Measurements from ENCODE around the gene TEKT1. TPM values are rescaled to one million over a fixed set of nuclear protein-coding genes. Genes with fewer than 3 reads are reported as not detected.

TEKT1 gene
- total RNA-seq, 1 experiment from 2014 or later: not detected

DNA sequence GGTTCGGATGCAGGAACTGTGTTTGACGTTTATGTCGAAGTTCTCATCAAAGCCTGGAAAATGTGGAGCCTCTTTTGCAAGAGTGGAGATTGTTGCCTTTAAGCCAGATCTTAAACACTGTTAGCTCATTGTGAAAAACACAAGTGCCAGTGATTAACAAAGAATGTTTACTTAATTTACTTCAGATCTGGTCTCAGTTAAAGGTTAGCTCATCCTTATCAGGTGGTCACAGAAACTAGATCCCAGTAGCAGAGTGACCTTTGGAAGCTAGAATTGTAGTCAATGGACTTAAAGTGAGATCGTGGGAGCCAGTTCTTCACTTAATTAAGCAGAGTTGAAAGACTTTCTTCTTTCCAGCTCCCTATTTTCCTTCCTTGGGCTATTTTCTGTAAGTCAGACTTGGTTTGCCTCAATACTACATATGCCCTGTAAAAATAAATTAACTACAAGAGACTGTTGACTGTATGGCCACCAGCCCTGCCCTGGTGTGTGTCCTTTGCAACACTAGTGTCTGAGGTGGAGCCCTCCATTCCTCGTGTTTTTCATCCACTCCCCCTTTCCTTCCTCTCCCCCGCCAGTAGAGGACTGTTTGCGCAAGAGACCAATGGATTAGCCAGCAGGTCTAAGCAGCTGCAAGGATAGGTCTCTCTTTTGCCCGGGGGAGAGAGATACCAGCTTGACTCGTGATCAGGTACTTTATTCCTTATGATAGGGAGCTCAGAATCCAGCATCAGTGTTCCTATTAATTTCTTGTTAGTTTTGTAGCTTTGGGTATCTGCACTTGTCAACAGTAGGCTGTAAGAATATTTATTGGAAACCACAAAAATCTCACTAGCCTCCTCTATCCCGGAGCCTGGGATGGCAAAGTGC is 35.3 kb downstream of the TEKT1 start:
- TSS peak; percentile 79 for BruUV-seq (replicated peaks)
- Mint-ChIP-seq H3K36me3 (ENCODE audit: insufficient read depth, unreplicated experiment) (no peaks in the 10 kb centered on the region), H3K4me3 (ENCODE audit: unreplicated experiment) (peak overlapping the region; percentile 46), H3K27ac (ENCODE audit: unreplicated experiment) (peak overlapping the region; percentile 78), H3K4me1 (ENCODE audit: low read depth, unreplicated experiment) (peaks cover 7% of the 10 kb centered on the region), H3K27me3 (ENCODE audit: insufficient read depth, unreplicated experiment) (no peaks in the 10 kb centered on the region), H3K9me3 (ENCODE audit: unreplicated experiment) (no peaks in the 10 kb centered on the region)
- POLR2A ChIA-PET: interaction anchor here (0.6 to 1.1 kb wide), 2 partner anchors 9 to 96 kb away, joined by 3 to 4 read pairs; no protein-coding TSS in a partner anchor
- no peaks in the 10 kb centered on the region for H3K36me3 ChIP-seq (ENCODE audit: control insufficient read depth, insufficient read depth, low read length)
- DNase-seq: peak; percentile 51 to 72
- no peak overlapping the region for H3K4me3 ChIP-seq (ENCODE audit: low read depth, low read length)
- intact Hi-C loops (cut with micrococcal nuclease; ENCODE audit: unreplicated experiment): no loop called here
- no peaks in the 10 kb centered on the region for H3K9me3 ChIP-seq
- H3K27me3 ChIP-seq (replicated peaks; ENCODE audit: control insufficient read depth, insufficient read depth, low read length): no peaks in the 10 kb centered on the region
- H3K4me1 ChIP-seq: peaks cover 30% of the 10 kb centered on the region
- CTCF ChIA-PET: interaction anchor here (0.8 to 0.9 kb wide), 2 partner anchors 9 to 219 kb away, joined by 3 to 5 read pairs; no protein-coding TSS in a partner anchor
- TF ChIP-seq, protein P1, sequence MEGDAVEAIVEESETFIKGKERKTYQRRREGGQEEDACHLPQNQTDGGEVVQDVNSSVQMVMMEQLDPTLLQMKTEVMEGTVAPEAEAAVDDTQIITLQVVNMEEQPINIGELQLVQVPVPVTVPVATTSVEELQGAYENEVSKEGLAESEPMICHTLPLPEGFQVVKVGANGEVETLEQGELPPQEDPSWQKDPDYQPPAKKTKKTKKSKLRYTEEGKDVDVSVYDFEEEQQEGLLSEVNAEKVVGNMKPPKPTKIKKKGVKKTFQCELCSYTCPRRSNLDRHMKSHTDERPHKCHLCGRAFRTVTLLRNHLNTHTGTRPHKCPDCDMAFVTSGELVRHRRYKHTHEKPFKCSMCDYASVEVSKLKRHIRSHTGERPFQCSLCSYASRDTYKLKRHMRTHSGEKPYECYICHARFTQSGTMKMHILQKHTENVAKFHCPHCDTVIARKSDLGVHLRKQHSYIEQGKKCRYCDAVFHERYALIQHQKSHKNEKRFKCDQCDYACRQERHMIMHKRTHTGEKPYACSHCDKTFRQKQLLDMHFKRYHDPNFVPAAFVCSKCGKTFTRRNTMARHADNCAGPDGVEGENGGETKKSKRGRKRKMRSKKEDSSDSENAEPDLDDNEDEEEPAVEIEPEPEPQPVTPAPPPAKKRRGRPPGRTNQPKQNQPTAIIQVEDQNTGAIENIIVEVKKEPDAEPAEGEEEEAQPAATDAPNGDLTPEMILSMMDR (IDR thresholded peaks at IDR 0.05; ENCODE audit: insufficient read depth in 1 of 2, low read depth in 1 of 2, low read length in 1 of 2, severe bottlenecking in 1 of 2, unreplicated experiment in 1 of 2): no peak

DNA sequence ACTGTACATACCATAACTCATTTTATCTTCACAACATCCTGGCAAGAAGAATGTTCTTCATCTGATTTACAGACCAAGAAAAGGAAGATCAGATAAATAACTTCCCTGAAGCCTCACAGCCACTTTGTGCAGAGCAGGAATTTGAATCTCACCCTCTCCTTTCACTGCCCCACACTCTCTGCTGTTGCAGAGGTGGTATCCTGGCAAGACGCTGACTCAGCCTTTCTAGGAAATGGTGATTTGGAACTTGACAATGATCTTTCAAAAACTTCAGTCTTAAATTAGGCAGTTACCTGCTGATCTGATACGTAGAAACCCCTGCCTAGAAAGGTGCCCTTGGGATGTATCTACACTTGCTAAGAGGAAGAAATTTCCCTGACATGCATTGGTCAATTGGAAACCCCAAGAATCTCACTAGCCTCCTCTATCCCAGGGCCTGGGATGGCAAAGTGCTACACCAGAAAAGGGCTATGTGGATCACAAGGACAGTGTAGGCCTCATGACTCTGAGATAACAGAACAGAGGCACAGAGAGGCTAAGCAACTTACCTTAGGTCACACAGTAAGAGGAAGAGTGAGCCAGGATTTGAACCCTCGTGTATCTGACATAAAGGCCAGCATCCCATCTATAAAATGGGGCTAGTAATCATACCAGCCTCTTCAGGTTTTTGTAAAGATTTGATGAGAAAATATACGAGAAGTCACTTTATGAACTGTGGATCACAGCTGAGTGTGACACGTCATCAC is 37.6 kb downstream of the TEKT1 start:
- TF ChIP-seq, protein P1 (IDR thresholded peaks at IDR 0.05; ENCODE audit: insufficient read depth in 1 of 2, low read depth in 1 of 2, low read length in 1 of 2, severe bottlenecking in 1 of 2, unreplicated experiment in 1 of 2): no peak
- Mint-ChIP-seq H3K27me3 (ENCODE audit: insufficient read depth, unreplicated experiment) (no peaks in the 10 kb centered on the region), H3K9me3 (ENCODE audit: unreplicated experiment) (no peaks in the 10 kb centered on the region), H3K36me3 (ENCODE audit: insufficient read depth, unreplicated experiment) (no peaks in the 10 kb centered on the region), H3K4me3 (ENCODE audit: unreplicated experiment) (no peak overlapping the region), H3K4me1 (ENCODE audit: low read depth, unreplicated experiment) (peaks cover 7% of the 10 kb centered on the region), H3K27ac (ENCODE audit: unreplicated experiment) (no peak overlapping the region)
- no peak for DNase-seq
- no TSS peak for BruUV-seq (replicated peaks)
- Histone ChIP-seq H3K4me1 (peaks cover 34% of the 10 kb centered on the region), H3K36me3 (ENCODE audit: control insufficient read depth, insufficient read depth, low read length) (no peaks in the 10 kb centered on the region), H3K4me3 (ENCODE audit: low read depth, low read length) (no peak overlapping the region), H3K9me3 (no peaks in the 10 kb centered on the region), H3K27me3 (replicated peaks; ENCODE audit: control insufficient read depth, insufficient read depth, low read length) (no peaks in the 10 kb centered on the region)
- CTCF ChIA-PET: no interaction called here
- intact Hi-C loops (cut with micrococcal nuclease; ENCODE audit: unreplicated experiment): no loop called here
- POLR2A ChIA-PET: no interaction called here

DNA sequence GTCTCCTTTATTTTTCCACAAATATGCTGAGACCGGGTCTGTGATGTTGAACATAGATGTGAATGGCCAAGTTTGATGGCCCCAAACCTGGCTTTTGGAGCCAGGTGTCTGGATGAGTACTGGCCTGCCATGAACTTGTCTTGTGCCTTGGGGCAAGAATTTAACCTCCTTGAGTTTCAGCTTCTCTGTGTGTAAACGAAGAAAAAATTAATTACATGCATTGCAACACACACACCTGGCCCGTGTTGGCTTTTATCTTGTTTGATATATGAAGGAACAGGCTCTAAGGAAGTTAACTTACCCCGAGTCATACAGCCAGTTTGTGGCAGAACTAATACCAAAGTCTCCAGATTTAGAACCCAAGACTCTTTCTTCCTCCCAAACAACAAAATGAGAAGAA is 42.4 kb downstream of the TEKT1 start:
- CTCF ChIA-PET: no interaction called here
- peaks cover 4% of the 10 kb centered on the region; the same call in 1 of the 2 replicates for H3K4me1 ChIP-seq
- Mint-ChIP-seq H3K27ac (ENCODE audit: unreplicated experiment) (no peak overlapping the region), H3K36me3 (ENCODE audit: insufficient read depth, unreplicated experiment) (no peaks in the 10 kb centered on the region), H3K4me3 (ENCODE audit: unreplicated experiment) (no peak overlapping the region), H3K4me1 (ENCODE audit: low read depth, unreplicated experiment) (peaks cover 12% of the 10 kb centered on the region), H3K9me3 (ENCODE audit: unreplicated experiment) (no peaks in the 10 kb centered on the region), H3K27me3 (ENCODE audit: insufficient read depth, unreplicated experiment) (no peaks in the 10 kb centered on the region)
- no peak for DNase-seq
- H3K36me3 ChIP-seq (ENCODE audit: control insufficient read depth, insufficient read depth, low read length): no peaks in the 10 kb centered on the region
- POLR2A ChIA-PET: no interaction called here
- no peak overlapping the region for H3K4me3 ChIP-seq (ENCODE audit: low read depth, low read length)
- intact Hi-C loops (cut with micrococcal nuclease; ENCODE audit: unreplicated experiment): no loop called here
- no peaks in the 10 kb centered on the region for H3K9me3 ChIP-seq
- H3K27me3 ChIP-seq (replicated peaks; ENCODE audit: control insufficient read depth, insufficient read depth, low read length): no peaks in the 10 kb centered on the region
- TF ChIP-seq, protein P1 (IDR thresholded peaks at IDR 0.05; ENCODE audit: insufficient read depth in 1 of 2, low read depth in 1 of 2, low read length in 1 of 2, severe bottlenecking in 1 of 2, unreplicated experiment in 1 of 2): no peak
- BruUV-seq (replicated peaks): no TSS peak
